DOHH2 (cell line): ENCODE data around the gene NALCN.

Source experiments
- CTCF ChIP-seq: fragments of 200-600 bp; sonication (generic); IDR thresholded peaks from one replicate; pipeline ENCODE4 v1.5.1; 2014; ENCODE audit warnings: antibody characterized with exemption, mild to moderate bottlenecking, low read depth, low read length; ENCODE audit not compliant: poor library complexity, severe bottlenecking
- EZH2phosphoT487 ChIP-seq: fragments of 200-600 bp; sonication (generic); IDR thresholded peaks from 2 replicates; pipeline ENCODE4 v1.6.1; 2017; ENCODE audit warnings: borderline replicate concordance, mild to moderate bottlenecking, antibody characterized with exemption, low read length, moderate library complexity, mixed read lengths

DNA sequence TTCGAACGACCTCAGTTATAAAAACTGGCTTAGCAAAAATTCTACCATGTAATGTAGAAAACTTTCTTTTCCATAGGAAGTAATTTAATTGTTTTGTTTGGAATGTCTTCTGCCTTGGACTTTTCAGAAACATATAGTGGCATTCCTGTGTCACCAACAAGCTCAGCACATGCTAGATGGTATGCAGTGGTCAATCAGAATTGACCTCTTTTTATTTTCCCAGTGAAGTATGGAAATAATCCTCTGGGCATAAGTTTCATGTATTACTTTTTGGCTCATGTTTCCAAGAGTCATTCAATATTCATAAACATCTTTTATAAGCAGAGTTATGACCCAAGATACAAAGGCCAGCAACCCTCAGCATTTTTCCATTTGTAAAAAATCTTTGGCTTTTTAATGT is 33.6 kb downstream of the NALCN start:
- TF ChIP-seq CTCF, result no peak
- no peak for TF ChIP-seq EZH2phosphoT487
